Activated CD4-positive, alpha-beta memory T cell treated with anti-CD3 and anti-CD28 coated beads, Interleukin-2, amount 10 ng/mL, durations not matched to agents 7 days and 5 days (primary cell): ENCODE data around the gene EXOC4. TPM values are rescaled to one million over a fixed set of nuclear protein-coding genes. Genes with fewer than 3 reads are reported as not detected.

Experiments
- CTCF ChIA-PET: fragments of 350-600 bp; sonication (Branson Sonifier 250); formaldehyde crosslinking; loops from one replicate; lab custom pipeline; 2021; ENCODE audit warnings: antibody characterized with exemption, inconsistent platforms; lab: Charles Lee
- POLR2A ChIA-PET: fragments of 350-600 bp; sonication (Branson Sonifier 250); formaldehyde crosslinking; loops from one replicate; lab custom pipeline; 2021; ENCODE audit warnings: antibody characterized with exemption; lab: Charles Lee
- DNase-seq: peaks from one replicate; pipeline ENCODE4 v3.0.0-alpha.2; 2020
- H3K27ac Mint-ChIP-seq: one replicate; pipeline ENCODE4 v1.8.0; 2021; ENCODE audit warnings: mild to moderate bottlenecking, mixed read lengths
- H3K27me3 Mint-ChIP-seq: one replicate; pipeline ENCODE4 v1.8.0; 2021; ENCODE audit warnings: mixed read lengths
- H3K36me3 Mint-ChIP-seq: one replicate; pipeline ENCODE4 v1.8.0; 2021; ENCODE audit warnings: low read depth, mixed read lengths
- H3K4me1 Mint-ChIP-seq: one replicate; pipeline ENCODE4 v1.8.0; 2021; ENCODE audit warnings: mixed read lengths
- H3K4me3 Mint-ChIP-seq: one replicate; pipeline ENCODE4 v1.8.0; 2021; ENCODE audit warnings: mild to moderate bottlenecking, mixed read lengths
- H3K9me3 Mint-ChIP-seq: one replicate; pipeline ENCODE4 v1.8.0; 2021; ENCODE audit warnings: mixed read lengths
- total RNA-seq, 2 experiments: library from RNA; stranded (reverse); gene quantifications; one replicate each; pipeline ENCODE4 v1.2.3, GENCODE V29; 2021

The EXOC4 gene
- total RNA-seq, 2 experiments from 2014 or later = 70.1 to 71.1 TPM

DNA sequence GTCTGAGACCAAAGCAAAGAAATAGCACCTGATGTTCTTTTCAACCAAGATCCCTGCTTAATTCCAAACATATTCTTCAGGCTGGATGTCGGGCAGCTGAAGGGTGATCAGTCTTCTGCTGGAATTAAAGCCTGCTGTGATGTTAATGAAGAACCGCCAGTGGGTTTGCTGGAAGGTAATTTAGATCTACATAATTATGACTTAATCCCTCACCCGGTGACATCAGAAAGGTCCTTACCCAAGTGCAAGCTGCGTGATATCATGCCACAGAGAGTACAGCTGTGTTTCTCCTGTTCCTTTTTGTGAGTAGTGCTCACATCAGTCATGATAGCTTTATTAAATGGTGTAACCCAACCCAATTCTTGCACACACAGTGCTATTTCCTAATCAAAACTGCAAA is 845.2 kb downstream of the EXOC4 start:
- ChIA-PET POLR2A (no interaction called here), CTCF (no interaction called here)
- Mint-ChIP-seq H3K36me3 (no peaks in the 10 kb centered on the region), H3K9me3 (peaks cover 11% of the 10 kb centered on the region), H3K4me1 (no peaks in the 10 kb centered on the region), H3K27ac (no peak overlapping the region), H3K4me3 (no peak overlapping the region), H3K27me3 (peaks cover 5% of the 10 kb centered on the region)
- no peak for DNase-seq

DNA sequence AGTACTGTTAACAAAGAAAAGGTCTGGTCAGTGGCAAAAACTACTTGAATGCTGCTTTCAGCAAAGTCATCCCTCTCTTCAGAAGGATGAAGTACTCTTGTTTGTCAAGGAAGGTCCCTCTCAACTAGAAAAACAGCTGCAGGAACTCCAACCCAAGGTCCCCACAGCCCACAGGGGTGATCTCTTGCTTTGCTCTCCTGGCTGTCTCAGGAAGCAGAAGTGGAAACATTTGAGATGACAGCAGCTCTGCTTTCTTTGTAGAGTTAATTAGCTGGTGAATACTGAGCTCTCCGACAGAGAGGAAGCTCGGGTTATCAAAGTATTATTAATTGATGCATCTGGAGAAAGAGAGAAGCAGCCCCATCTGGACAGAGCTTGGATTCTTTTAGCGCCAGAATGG is 848.8 kb downstream of the EXOC4 start:
- DNase-seq = no peak
- Mint-ChIP-seq H3K27ac (no peak overlapping the region), H3K27me3 (no peaks in the 10 kb centered on the region), H3K4me1 (peaks cover 2% of the 10 kb centered on the region), H3K36me3 (no peaks in the 10 kb centered on the region), H3K9me3 (no peaks in the 10 kb centered on the region), H3K4me3 (no peak overlapping the region)
- CTCF ChIA-PET = interaction anchor here (0.7 kb wide), 1 partner anchor 1020 kb away, joined by 3 read pairs; the partner anchor contains the start of gene CHCHD3
- POLR2A ChIA-PET = no interaction called here

DNA sequence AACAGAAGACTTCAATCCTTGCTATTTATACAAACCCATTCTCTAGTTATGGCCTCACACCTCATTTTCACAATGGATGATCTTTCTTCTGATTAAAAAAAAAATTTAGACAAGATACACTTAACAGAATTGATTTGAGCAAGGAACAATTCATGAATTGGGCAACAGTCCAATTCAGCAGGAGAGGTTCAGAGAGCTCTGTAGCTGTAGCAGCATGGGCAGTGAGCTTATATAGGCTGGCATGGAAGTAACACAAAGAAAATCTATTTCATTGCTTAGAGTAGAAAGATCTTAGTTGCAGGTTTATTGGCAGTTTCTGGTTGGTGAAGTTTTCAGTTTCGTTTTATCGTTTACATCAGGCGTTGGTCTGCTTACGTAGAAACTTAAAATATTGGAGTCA is 851.3 kb downstream of the EXOC4 start:
- Mint-ChIP-seq H3K27ac (no peak overlapping the region), H3K4me3 (no peak overlapping the region), H3K9me3 (no peaks in the 10 kb centered on the region), H3K36me3 (no peaks in the 10 kb centered on the region), H3K4me1 (peaks cover 2% of the 10 kb centered on the region), H3K27me3 (no peaks in the 10 kb centered on the region)
- POLR2A ChIA-PET = no interaction called here
- no peak for DNase-seq
- CTCF ChIA-PET = no interaction called here

DNA sequence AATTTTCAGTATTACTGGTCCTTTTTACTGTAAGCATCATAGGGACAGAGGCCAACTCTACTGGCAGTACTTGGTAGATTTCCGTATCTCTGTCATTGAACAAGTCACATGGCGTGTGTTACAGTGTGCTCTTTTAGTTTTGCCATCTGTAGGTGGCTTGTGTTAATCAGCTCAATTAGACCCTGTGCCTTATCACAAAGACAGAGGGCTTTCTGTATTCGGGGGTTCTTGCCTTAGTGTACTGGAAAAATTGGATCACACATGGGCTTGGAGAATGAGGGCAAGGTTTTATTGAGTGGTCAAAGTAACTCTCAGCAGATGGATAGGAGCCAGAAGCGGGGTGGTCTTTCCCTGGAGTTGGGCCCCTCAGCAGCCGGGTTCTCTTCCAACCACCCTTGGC is 853.0 kb downstream of the EXOC4 start:
- Mint-ChIP-seq H3K27ac (no peak overlapping the region), H3K36me3 (no peaks in the 10 kb centered on the region)
- POLR2A ChIA-PET = no interaction called here

DNA sequence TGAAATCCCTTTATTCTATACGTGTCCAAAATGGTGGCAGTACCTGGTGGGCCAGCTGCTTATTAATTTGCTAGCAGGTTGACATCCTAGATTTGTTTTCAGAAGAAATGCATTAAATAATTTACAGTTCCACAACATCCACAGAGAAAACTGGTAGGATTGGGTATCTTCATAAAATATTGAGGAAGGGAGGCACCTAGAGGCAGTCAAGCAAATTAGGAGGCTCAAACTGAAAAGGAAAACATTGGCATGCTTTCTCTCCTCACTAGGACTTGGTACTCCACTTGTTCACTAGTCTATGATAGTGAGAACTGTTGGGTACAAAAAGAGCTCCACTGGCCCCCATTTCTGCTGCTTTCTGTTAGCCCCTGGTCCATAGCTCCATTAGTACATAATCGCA is 855.9 kb downstream of the EXOC4 start:
- Mint-ChIP-seq H3K27ac (no peak overlapping the region), H3K9me3 (no peaks in the 10 kb centered on the region), H3K27me3 (no peaks in the 10 kb centered on the region), H3K4me1 (peaks cover 2% of the 10 kb centered on the region), H3K36me3 (no peaks in the 10 kb centered on the region), H3K4me3 (no peak overlapping the region)
- CTCF ChIA-PET = interaction anchor here (0.9 to 2.4 kb wide), 2 partner anchors 32 to 249 kb away, joined by 3 to 8 read pairs; no protein-coding TSS in a partner anchor
- no peak for DNase-seq
- POLR2A ChIA-PET = no interaction called here

More for the DNA sequence above, 853.0 kb downstream of the EXOC4 start:
- Mint-ChIP-seq H3K9me3 (no peaks in the 10 kb centered on the region), H3K4me1 (peaks cover 2% of the 10 kb centered on the region), H3K4me3 (no peak overlapping the region), H3K27me3 (no peaks in the 10 kb centered on the region)
- CTCF ChIA-PET = no interaction called here
- DNase-seq = no peak

DNA sequence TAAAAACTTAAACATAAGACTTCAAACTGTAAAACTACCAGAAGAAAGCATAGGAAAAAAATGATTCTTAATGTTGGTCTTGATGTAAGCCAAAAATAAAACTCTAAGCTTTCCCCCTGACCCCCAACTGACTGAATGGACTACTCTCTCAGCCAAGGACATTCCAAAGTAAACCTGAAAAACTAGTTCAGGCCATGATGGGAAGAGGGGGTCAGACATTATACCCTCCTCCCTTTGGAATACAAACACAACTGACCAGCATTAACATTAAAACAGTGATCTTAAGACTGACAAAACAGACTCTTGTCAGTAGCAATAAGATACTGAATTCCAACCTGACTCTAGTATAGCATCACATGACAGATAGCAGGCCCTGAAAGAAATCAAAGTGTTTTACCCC is 860.8 kb downstream of the EXOC4 start:
- ChIA-PET POLR2A (no interaction called here), CTCF (no interaction called here)
- Mint-ChIP-seq H3K9me3 (no peaks in the 10 kb centered on the region), H3K36me3 (no peaks in the 10 kb centered on the region), H3K27ac (no peak overlapping the region), H3K4me3 (no peak overlapping the region), H3K27me3 (no peaks in the 10 kb centered on the region), H3K4me1 (no peaks in the 10 kb centered on the region)
- no peak for DNase-seq

DNA sequence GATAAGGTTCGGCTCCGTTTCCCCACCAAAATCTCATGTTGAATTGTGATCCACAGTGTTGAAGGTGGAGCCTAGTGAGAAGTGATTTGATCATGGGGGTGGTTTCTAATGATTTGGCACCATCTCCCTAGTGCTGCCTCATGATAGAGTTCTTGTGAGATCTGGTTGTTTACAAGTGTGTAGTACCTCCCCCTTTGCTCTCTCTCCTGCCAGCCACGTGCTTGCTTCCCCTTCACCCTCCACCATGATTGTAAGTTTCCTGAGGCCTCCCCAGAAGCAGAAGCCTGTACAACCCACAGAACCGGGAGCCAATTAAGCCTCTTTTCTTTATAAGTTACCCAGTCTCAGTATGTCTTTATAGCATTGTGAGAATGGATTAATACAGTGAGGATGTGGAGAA is 862.1 kb downstream of the EXOC4 start:
- Mint-ChIP-seq H3K27ac (no peak overlapping the region), H3K4me1 (no peaks in the 10 kb centered on the region), H3K9me3 (no peaks in the 10 kb centered on the region), H3K36me3 (no peaks in the 10 kb centered on the region), H3K4me3 (no peak overlapping the region), H3K27me3 (no peaks in the 10 kb centered on the region)
- DNase-seq = no peak
- ChIA-PET CTCF (no interaction called here), POLR2A (no interaction called here)

Other genes starting within 250 kb of the EXOC4 start
- gene CHCHD3, start 171.0 kb upstream of the EXOC4 start, total RNA-seq = 10 to 100 TPM; 39.0 to 41.5 TPM